GM18526 (cell line): Measurements from ENCODE around the gene SEC16A.

Experiments used
- POLR2A ChIP-seq: IDR thresholded peaks from 3 replicates; pipeline ENCODE4 v1.6.1; 2011; ENCODE audit not compliant: insufficient read length; ENCODE audit errors: extremely low read depth

Gene SEC16A

DNA sequence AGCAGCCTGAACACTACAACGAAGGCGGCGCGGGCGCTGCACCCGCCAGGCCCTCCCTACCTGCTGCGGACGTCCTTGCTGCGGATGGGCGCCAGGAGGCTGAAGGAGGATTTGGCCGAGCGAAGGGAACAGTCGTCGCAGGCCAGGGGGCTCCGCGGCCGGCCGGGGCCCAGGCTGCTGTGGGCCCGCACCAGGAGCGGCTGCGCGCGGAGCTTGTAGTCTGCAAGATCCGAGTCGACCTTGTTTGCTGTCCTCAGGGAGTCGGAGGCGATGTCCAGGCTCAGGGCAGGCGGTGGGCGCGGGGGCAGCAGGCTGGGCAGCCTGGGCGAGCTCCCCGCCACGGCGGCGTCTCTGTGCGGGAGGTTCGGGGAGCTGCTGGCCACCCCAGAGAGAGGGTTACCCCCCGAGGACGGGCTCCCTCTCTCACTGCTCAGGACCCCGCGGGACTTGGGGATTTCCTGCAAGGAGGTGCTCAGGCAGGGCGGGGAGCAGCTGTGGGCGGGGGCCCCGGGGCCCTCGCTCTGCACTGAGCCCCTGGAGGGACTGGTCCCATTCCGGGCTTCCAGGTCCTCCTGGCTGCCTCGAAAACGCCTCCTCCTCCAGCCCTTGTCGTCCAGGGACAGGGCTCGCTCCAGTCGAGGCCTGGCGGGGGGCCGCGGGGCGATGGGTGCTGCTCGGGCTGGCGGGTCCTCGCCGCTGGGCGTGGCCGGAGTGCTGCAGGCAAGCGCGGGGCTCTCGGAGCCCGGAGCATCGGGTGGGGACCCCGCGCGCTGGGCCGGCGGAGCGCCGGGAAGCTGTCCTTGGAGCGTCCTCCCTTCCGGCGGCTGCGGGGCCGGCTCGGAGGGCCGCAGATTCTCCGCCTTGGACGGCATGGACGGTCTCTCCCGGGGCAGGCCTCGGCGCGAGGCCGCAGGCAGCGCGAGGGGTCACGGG is 44.0 kb downstream of the SEC16A start:
- peak; percentile 23 for TF ChIP-seq POLR2A

DNA sequence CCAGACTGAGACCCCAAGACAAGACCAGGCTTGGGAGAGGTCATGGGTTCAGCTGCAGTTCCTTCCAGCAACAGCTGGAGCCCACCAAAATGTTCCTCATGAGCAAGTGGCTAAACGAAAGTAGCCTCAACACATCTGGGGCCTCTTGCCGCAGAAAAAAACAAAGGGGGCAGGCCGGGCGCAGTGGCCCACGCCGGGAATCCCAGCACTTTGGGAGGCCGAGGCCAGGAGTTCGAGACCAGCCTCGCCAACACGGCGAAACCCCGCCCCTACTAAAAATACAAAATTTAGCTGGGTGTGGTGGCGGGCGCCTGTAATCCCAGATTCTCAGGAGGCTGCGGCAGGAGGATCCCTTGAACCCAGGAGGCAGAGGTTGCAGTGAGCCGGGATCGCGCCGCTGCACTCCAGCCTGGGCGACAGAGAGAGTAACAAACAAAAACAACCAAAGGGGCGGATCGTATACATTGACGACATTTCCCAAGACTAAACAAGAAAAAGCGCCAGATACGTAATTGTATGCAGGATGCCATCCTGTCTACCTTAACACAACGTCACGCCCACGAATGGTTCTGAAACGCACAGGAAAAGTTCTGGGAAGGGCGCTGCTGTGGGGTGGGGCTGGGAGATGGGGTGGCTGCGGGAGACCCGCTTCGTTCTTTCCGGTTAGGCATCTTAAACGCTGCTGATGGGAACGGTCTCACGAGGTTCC is 44.8 kb downstream of the SEC16A start:
- no peak for TF ChIP-seq POLR2A

DNA sequence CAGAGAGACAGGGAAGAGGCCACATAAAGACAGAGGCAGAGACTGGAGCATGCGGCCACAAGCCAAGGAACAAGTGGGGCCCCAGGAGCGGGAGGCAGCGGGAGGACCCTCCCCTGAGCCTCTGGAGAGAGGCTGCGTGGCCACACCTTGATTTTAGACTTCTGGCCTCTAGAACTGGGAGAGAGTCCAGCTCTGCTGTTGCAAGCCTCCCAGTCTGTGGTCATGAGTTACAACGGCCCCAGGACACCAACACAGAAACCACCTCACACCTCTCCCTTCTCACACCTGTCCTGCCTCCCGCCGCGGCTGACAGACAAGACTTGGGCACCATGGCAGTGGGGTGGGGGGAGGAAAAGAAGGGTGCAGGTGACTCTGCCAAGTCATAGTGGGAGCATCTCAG is 45.4 kb downstream of the SEC16A start:
- TF ChIP-seq POLR2A, result no peak

DNA sequence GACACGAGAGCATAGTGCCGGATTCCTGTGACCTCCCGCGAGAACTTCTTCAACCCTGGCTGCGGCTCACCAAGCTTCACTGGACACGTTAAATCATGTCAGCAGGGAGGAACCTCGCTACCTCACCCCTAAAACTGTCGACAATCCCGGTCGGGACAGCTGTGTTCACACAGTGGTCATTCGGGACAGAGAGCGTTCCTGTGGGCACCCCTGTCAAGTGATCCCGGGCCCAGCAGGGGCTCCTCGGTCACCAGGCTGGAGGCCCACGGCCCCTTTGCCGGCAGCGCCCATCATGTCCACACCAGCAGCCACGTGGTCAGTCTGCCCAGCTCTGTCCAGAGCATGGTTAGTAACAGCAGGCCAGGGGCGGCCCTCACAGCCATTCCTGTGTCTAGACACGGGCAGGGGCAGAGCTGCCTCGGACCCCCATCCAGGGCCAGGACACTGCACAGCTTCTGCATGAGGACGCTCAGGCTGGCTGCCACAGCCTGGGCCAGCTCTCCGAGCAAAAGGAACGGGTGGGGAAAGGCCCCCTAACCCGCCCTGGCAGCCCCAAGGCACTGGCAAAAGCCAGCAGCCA is 46.7 kb downstream of the SEC16A start:
- no peak for TF ChIP-seq POLR2A

DNA sequence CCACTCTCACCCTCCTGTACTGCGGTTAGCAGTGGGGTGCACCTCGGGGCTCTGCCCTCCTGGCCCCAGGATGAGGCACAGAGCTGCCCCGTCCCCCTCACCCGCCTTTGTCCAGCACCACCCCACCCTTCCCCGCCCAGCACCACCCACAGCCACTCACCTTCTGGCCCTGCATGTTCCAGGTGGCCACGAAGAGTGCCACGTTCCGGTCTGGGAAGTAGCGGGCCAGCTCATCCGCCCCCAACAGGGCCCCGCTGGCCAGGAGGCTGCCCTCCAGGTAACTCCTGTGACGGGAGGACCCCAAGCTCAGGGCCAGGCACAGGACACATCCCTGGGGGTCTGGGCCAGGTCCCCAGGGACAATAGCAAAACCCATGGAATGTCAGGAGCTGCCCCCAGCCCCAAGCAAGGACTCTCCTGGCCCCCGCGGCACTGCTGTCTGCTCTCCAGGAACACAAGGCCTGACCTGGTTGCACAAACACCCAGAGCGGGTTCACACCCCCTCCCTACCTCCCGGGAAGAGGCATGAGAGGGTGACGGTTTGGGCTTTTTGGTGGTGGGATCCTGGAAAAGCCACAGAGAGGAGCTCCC is 48.2 kb downstream of the SEC16A start:
- TF ChIP-seq POLR2A, result no peak

DNA sequence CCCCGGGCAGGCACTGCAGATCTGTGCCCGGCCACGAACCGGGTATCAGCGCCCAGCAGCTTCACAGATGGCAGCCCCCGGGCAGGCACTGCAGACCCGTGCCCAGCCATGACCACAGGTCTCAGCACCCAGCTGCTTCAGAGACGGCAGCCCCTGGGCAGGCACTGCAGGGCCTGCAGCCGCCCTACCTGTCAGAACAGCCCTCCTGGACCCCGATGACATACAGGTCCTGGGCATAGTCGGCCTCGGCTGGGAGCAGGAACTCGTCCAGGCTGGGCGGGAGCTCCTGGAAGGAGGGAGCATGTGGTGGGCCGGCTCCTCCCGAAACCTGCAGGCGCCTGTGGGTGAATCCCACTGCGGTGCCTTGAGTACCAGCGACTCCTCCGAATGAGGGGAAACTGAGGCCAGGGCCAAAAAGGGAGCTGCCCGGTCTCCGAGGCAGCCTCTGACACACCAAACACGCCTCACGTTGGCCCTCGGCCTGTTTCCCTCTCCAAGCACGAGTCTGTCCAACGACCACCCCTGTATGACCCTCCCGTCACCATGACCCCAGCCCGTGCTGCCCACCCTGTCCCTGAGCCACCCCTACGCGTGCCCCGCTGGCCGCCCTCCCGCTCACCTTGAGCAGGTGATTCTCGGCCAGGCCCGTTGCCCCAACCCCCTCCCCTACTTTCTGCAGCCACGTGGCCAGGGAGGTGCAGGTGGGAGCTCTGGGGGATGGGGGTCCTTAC is 48.8 kb downstream of the SEC16A start:
- no peak for TF ChIP-seq POLR2A

DNA sequence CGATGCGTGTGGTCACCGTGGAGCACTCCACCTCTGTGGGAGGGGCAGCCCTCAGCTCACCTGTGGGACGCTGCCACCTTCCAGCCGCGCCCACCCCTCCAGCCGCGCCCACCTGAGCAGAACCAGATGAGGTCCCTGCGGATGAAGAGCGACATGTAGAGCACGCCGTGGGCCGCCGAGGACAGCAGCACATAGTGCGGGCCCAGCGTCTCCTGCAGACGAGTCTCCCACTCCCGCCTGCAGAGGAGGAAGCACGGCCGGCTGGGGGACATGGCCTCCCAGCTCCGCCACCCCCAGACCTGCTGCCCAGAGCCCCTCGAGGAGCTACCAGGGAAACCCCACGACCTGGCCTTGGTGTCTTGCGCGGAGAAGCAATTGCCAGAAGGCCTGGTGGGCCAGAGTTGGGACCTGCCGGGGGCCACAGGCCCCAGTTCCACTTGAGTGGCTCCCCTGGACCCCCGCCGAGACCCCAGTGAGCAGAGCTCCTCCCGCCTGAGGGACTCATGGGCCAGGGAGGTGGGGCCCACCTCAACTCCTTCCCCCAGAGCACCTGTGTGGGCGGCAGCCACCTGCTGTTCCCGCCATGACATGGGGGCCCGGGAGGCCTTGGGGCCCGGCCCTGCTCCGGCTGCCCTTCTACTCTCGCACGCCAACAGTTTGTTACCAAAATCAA is 49.7 kb downstream of the SEC16A start:
- TF ChIP-seq POLR2A, result no peak

DNA sequence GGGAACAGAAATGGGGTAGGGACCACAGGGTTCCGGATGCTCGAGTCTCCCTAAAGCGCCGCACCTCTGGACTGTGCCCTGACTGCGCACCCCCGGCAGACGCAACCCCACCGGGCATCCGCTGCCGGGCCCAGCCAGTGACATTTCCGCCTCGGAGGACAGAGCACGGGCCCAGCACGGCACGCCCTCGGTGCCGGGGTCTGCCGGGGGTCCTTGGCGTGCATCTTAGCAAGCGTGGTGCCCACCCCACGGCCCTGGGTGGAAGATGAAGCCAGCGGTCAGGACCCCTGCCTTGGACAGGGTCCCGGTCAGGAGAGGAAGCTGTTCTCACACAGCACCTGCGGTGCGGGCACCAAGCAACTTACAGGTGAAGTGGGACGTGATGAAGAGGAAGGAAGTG is 50.2 kb downstream of the SEC16A start:
- no peak for TF ChIP-seq POLR2A

DNA sequence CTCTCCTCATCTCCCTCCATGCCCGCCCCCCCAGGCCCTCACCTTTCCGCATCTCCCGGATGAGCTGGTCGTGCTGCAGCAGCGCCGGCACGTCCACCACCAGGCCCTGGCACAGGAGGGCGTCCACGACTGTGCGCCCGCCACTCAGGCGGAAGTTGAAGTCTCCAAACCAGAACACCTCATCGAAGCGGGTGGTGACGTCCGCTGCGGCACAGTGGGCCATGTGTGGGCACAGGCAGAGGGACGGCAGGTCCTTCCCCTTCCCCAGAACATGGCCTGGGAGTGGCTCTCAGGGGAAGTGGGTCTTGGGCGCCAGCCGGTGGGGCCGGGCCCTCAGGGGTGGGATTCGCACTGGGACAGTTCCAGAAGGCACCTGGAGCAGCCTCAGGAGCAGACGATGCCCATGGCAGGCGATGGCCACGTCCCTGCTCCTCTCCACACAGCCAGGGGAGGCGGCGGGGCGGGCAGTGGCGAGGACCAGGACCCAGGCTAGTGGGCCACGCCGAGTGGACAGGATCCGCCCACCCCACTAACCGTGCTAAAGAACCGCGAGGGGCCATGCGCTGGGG is 51.0 kb downstream of the SEC16A start:
- TF ChIP-seq POLR2A, result no peak

DNA sequence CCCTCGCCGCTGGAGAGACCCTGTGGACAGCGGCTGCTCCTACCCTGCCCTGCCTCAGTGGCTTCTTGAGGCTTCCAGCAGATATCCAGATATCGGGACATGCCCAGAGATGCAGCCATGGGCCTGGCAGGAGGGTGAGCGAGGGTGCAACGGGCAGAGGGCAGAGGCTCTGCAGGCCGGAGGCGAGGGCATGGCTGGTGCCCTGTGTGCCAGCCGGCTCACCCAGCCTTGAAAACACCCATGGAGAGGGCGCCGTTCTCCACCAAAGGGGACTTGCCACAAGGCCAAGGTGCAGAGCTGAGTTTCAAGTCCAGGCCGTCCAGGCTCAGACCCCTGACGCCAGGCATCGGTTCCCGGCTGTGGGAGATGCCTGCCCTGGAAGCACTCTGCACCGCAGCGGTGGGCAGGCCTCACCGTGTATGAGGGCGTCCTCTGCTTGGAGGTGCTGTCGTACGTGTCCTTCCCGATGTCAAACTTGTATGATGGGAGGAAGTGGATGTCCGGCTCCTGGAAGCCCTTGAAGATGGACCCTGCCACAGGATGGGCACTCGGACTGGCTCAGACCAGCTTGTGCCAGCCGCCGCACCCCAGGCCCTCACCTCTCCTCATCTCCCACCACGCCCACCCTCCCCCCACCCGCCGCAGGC is 52.1 kb downstream of the SEC16A start:
- no peak for TF ChIP-seq POLR2A

DNA sequence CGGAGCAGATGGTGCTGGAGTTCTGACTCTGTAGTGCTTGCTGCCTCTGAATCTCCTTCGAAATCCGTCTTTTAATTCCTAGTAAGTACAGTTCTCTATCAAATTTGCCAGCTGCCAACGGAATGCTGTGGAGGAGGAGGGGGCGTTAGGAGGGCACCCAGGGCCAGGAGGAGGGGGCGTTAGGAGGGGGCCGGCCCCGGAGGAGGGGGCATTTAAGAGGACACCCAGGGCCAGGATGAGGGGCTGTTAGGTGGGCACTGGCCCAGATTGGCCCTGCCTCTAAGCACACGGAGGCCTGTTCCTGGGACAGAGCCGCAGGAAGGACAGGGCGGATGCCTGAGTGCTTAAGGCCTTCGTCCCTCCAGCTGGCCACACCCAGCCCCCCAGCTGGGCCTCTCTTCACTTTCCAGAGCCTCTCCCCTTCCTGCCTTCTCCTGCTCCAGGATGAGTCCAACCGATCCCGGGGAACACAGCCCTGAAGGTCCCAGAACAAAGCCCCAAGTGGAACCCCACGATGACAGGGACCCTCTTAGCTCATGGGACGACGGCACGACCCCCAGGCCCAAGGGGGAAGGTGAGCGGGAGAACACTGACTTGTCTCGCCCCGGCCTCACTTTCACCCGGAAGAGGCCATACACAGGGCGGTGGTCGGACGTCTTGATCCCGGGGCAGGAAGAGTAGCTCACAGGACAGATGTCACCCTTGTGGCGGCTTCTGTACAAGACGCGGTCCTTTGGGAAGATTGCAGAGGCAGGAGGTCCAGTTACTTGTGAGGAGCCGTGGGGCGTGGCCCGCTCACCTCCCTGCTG is 53.0 kb downstream of the SEC16A start:
- no peak for TF ChIP-seq POLR2A

DNA sequence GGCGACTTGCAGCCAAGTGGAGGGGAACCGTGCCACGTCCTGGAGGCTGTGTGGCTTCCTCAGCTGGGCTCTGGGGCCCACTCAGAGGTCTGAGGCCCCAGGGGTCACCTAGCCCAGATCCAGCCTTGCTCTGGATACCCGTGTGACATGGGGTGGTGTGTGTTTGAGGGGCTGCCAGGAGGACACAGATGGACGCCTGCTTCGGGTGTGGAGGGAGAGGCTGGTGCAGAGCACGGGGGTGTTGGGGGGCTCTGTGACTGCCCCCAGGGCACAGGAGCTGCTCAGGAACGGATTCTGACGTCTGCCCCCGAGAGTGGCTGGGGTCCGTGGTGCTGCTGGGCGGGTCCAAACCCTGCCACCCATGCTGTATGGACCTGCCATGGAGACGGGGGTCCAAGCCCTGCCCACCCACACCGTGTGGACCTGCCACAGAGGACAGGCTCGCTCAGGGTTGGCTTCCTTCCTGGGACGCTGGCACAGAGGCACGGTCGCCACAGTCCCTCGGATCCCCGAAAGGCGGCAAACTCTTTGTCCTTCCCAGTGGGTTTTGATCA is 53.7 kb downstream of the SEC16A start:
- TF ChIP-seq POLR2A, result no peak

DNA sequence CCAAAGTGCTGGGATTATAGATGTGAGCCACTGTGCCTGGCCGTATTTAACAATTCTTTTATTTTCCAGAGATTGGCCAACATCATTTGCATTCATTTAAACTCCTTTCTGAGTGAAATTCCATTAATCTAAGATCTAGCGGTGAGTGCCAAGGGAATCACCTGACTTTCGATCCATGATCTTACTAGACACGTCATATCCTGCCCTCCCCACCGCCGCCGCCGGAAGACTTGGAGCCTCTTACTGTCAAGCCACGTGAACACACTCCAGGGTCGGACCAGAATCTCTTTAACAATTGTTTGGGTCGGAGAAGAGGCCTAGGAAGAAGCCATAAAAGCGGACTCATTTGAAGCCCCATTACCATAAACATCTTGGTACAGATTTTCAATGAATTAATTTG is 56.1 kb downstream of the SEC16A start:
- TF ChIP-seq POLR2A, result no peak
